Activated CD4-positive, alpha-beta T cell treated with anti-CD3 and anti-CD28 coated beads, Interleukin-2, amount 10 ng/mL, durations not matched to agents 24 days and 14 days (primary cell): ENCODE data around the gene TEAD2. TPM values are rescaled to one million over a fixed set of nuclear protein-coding genes. Genes with fewer than 3 reads are reported as not detected.

ENCODE experiments used
- total RNA-seq: library from RNA; stranded (reverse); gene quantifications from 2 replicates; pipeline ENCODE4 v1.2.3, GENCODE V29; 2022

Gene TEAD2
- total RNA-seq, 1 donor from 2014 or later = not detected

Other genes with a start within 250 kb of the TEAD2 start
- gene LIN7B, start 248.0 kb downstream of the TEAD2 start, total RNA-seq = 5.4 and 6.0 TPM in 2 replicates
- 2.0 and 2.5 TPM in 2 replicates for gene C19orf73, start 243.3 kb downstream of the TEAD2 start, total RNA-seq
- gene PPFIA3, start 242.9 kb downstream of the TEAD2 start, total RNA-seq = 4.5 and 5.0 TPM in 2 replicates
- gene HRC, start 207.0 kb downstream of the TEAD2 start, total RNA-seq = not detected in 2 replicates
- gene TRPM4, start 204.6 kb downstream of the TEAD2 start, total RNA-seq = 1.4 and 1.8 TPM in 2 replicates
- gene SLC6A16, start 37.2 kb downstream of the TEAD2 start, total RNA-seq = 0.69 and 1.3 TPM in 2 replicates
- gene CD37, start 27.0 kb downstream of the TEAD2 start, total RNA-seq = 131 and 134 TPM in 2 replicates
- not detected in 2 replicates for gene DKKL1, start 1.5 kb upstream of the TEAD2 start, total RNA-seq
- 0.24 TPM in 1 of 2 replicates, not detected in the other for gene KASH5, start 25.8 kb upstream of the TEAD2 start, total RNA-seq
- gene PTH2, start 61.0 kb upstream of the TEAD2 start, total RNA-seq = not detected in 2 replicates
- not detected in 2 replicates for gene GFY, start 63.0 kb upstream of the TEAD2 start, total RNA-seq
- gene SLC17A7, start 79.1 kb upstream of the TEAD2 start, total RNA-seq = 0.12 and 0.54 TPM in 2 replicates
- 134 and 135 TPM in 2 replicates for gene PIH1D1, start 89.4 kb upstream of the TEAD2 start, total RNA-seq
- 27.2 and 28.4 TPM in 2 replicates for gene ALDH16A1, start 90.8 kb upstream of the TEAD2 start, total RNA-seq
- 51.8 and 57.6 TPM in 2 replicates for gene FLT3LG, start 111.8 kb upstream of the TEAD2 start, total RNA-seq
- 3,031 and 3,032 TPM in 2 replicates for gene RPL13A, start 125.2 kb upstream of the TEAD2 start, total RNA-seq
- 2,059 and 2,078 TPM in 2 replicates for gene RPS11, start 134.0 kb upstream of the TEAD2 start, total RNA-seq
- gene FCGRT, start 150.2 kb upstream of the TEAD2 start, total RNA-seq = 0.99 and 1.1 TPM in 2 replicates
- 2.0 and 4.3 TPM in 2 replicates for gene RCN3, start 165.6 kb upstream of the TEAD2 start, total RNA-seq
- gene NOSIP, start 218.1 kb upstream of the TEAD2 start, total RNA-seq = 66.1 and 68.5 TPM in 2 replicates
- 0.56 and 1.0 TPM in 2 replicates for gene PRRG2, start 218.9 kb upstream of the TEAD2 start, total RNA-seq
- 31.1 and 32.7 TPM in 2 replicates for gene PRR12, start 228.8 kb upstream of the TEAD2 start, total RNA-seq